Activated CD8-positive, alpha-beta memory T cell treated with anti-CD3 and anti-CD28 coated beads for 48 hours (primary cell): Measurements from ENCODE around the gene ATM.
"Not testable (repeated sequence)": the region's sequence is repeated elsewhere in the genome, so short reads cannot be mapped to it uniquely, and the experiment has no call there.

Source experiments
- DNase-seq, 3 experiments: peaks; one replicate each; pipeline ENCODE4 v3.0.0-alpha.2; 2020; ENCODE audit warnings: low read depth in 2 of 3, low spot score in 2 of 3

Gene ATM

GRCh38 chr11:108269583-108269982 lies 46.7 kb downstream of the ATM start:
- no peak for DNase-seq

DNA sequence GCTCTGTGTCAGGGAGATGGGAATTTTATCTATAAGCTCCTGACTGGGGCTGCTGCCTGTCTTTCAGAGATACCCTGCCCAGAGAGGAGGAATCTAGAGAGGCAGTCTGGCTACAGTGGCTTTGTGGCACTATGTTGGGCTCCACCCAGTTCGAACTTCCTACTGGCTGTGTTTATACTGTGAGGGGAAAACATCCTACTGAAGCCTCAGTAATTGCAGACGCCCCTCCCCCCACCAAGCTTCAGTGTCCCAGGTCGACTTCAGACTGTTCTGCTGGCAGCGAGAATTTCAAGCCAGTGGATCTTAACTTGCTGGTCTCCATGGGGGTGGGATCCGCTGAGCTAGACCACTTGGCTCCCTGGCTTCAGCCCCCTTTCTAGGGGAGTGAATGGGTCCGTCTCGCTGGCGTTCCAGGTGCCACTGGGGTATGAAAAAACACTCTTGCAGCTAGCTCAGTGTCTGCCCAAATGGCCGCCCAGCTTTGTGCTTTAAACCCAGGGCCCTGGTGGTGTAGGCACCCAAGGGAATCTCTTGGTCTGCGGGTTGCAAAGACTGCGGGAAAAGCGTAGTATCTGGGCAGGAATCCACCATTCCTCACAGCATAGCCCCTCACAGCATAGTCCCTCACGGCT lies 54.2 kb downstream of the ATM start:
- DNase-seq = not testable (repeated sequence)

DNA sequence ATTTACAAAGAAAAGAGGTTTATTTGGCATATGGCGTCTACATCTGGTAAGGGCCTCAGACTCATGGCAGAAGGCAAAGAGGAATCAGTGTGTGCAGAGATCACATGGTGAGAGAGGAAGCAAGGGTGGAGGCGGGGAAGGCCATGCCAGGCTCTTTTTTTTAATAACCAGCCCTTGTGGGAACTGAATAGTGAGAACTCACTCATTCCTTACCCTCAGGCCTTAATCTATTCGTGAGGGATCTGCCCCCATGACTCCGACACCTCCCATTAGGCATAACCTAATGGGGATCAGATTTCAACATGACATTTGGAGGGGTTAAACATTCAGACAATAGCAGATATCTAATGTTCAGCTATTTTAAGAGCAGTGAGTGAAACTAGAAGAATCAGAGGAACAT lies 55.7 kb downstream of the ATM start:
- DNase-seq = no peak

DNA sequence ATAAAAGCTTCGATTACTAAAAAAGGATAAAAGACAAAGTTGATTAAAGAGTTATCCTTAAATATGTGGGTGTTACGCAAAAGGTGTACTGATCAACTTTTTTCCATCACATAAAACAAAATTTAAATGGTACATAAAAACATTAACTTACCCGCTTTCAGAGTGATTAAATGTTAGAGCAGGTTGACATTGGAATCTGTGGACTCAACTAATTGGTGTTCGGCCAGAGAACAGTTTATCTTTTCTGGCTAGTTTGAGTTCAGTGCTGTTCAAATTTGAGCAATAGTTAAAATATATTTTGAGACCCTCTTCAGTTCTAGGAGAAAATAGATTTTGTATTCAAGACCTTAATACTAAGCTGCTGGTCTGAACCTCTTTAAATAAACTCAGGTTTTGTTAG lies 56.1 kb downstream of the ATM start:
- no peak for DNase-seq

GRCh38 chr11:108286370-108286769 lies 63.5 kb downstream of the ATM start:
- no peak for DNase-seq

DNA sequence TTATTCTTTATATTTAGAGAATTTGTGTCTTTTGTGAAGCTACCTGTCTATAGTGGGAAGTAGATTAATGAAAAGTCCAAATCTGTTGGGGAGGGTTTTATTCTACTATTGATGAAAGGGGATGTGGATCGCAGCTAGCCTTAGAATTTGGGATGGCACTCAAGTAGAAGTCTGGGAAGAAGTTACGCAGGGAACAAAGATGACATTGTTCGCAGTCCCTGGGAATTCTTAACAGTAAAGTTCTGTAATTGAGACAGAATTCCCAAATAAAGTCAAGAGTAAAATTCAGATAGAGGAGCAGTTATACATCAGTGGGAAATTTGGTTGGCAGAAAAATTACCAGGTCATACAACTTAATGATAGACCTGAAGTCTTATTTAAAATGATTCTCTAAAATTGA lies 64.1 kb downstream of the ATM start:
- DNase-seq = no peak

DNA sequence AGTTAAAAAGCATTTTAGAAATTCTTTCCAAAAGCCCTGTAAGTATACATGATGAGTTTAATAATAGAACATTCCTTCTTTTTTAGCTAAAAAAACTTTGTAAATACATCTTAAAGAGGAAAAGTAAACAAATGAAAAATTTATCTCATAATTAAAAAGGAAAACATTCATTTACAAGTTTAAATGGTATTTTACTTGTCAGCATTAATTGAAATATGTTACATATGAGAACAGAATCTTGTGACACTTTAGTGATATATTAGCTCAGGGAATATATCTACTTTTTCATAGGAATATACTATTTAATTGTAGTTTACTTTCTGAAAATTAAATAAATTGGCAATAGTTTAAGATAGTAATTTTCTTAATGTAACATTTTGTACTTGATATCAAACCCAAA lies 66.2 kb downstream of the ATM start:
- DNase-seq = not testable (repeated sequence)

GRCh38 chr11:108289699-108290098 lies 66.8 kb downstream of the ATM start:
- no peak for DNase-seq

DNA sequence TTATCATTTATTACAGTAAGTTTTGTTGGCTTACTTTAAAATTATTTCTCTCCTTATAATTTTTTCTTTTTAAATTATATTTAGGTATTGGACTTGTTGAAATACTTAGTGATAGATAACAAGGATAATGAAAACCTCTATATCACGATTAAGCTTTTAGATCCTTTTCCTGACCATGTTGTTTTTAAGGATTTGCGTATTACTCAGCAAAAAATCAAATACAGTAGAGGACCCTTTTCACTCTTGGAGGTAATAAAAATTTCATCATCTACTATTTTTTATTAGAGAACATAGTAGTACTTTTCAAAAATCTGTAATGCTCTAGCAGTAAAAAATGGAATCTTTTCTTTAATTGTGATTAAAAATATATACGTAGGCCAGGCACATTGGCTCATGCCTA lies 70.4 kb downstream of the ATM start:
- no peak for DNase-seq

GRCh38 chr11:108302121-108302785 lies 79.4 kb downstream of the ATM start:
- no peak for DNase-seq

DNA sequence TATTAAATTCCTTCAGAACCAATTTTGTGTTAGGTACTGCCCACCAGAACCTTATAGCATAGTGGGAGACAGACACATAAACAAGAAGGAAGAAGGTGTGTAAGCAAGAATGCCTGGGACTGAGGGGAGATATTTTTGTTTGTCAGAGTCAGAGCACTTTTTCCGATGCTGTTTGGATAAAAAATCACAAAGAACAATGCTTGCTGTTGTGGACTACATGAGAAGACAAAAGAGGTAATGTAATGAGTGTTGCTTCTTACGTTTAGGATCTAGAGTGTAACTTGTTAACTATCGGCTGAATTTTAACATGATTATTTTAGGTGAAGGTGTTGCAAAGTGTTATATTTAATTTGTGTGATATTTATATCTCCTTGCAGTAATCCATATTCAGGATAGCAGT lies 84.9 kb downstream of the ATM start:
- no peak for DNase-seq

DNA sequence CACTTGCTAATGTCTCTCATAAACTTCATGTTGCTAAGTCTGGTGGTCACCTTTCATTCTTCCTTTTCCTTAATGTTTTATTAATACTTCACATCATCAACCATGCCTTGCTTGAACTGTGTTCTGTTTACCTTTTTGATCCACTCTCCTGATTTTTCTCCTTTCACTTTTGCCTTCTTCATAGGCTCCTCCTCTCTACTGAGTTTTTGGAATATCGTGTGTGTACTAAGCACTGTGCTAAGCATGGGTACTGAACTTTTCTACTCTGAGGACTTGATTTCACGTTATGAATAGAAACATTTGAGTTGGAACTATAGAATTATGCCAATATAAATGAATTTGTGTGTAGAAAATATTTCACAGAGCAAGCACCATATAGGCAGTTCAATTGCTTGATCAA lies 90.6 kb downstream of the ATM start:
- DNase-seq = no peak

GRCh38 chr11:108316061-108316460 lies 93.2 kb downstream of the ATM start:
- DNase-seq = no peak

DNA sequence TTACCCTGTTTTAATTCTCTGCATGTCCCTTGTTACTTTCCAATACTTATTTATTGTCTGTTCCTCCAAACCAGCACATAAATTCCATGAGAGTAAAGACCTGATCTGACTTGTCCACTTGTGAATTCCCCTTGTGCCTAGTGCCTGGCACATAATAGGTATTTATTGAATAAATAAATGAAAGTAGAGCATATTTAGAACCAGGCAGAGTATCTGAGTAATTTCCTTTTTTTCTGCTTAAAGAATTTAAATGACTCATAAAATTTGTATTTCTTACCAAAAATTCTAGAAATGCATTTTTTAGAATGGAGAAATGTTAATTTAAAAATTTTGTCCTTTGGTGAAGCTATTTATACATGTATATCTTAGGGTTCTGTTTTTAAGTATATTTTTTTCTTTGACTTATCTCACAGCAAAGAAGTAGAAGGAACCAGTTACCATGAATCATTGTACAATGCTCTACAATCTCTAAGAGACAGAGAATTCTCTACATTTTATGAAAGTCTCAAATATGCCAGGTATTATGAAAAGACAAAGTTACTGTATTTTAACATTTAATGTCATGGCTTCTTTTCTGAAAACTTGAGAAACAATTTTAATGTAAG lies 96.8 kb downstream of the ATM start:
- no peak for DNase-seq

DNA sequence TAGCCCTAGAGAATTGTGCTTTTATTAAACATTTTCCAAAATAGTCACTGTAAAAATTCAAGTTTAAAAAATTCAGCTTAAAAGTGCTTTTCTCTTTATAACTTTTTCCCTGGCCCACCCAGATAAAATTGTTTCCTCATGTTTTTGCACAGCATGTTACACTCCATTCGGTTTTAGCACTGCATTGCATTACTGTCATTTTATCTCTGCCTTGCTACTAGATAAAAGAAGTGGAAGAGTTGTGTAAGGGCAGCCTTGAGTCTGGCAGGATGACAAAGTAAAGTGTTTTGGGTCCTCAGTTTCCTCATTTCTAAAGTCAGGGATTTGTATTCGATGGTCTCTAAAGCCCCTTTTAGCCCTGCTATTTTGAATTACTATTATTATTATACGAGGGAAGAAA lies 99.8 kb downstream of the ATM start:
- no peak for DNase-seq

DNA sequence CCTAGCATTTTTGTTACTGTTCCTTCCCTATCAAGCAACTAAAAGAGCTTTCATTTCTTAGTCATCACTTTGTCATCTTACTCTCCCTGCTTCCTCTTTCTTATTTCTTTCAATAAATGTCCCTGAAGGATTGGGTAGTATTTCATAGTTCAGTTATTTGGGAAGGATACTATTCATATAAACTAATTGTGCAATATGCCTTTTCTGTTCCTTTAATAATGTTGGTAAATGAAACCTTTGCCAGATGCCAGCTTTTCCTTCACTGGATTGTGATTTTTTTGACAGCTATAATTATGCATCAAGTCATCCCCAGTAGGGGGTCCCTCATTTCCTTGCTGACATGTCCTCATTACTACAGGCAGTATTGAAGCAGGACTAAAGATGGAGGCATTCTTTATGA lies 101.7 kb downstream of the ATM start:
- DNase-seq = no peak

GRCh38 chr11:108333403-108333899 lies 110.6 kb downstream of the ATM start:
- no peak for DNase-seq

GRCh38 chr11:108338750-108339149 lies 115.9 kb downstream of the ATM start:
- DNase-seq = no peak

GRCh38 chr11:108340973-108341372 lies 118.1 kb downstream of the ATM start:
- no peak for DNase-seq

DNA sequence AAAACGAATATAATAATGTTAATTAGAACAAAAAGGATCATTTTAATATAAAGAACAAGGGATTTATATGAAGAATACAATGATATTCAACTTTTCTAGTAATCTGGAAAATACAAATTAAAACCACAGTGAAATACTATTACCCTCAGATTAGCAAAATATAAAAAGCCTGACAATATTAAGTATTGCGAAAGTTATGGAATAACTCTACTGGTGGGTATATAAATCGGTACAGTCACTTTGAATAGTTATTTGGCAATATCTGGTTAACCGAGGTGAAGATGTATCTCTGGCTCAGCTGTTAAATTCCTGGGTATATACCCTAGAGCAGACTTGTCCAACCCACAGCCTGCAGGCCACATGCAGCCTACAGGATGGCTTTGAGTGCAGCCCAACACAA lies 118.8 kb downstream of the ATM start:
- no peak for DNase-seq

GRCh38 chr11:108343714-108344113 lies 120.8 kb downstream of the ATM start:
- DNase-seq = no peak

DNA sequence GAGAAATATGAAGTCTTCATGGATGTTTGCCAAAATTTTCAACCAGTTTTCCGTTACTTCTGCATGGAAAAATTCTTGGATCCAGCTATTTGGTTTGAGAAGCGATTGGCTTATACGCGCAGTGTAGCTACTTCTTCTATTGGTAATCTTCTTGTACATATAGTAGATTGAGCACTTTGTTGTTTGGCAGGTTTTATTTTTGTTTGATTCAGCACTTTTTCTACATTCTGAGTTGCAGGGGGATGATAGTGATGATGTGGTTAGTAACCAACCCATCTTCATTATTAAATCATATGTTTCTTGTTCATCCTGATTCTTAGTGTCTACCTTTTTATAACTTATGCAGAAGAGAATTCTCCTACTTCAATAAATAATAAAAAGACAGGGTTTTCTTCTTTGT lies 122.9 kb downstream of the ATM start:
- no peak for DNase-seq

DNA sequence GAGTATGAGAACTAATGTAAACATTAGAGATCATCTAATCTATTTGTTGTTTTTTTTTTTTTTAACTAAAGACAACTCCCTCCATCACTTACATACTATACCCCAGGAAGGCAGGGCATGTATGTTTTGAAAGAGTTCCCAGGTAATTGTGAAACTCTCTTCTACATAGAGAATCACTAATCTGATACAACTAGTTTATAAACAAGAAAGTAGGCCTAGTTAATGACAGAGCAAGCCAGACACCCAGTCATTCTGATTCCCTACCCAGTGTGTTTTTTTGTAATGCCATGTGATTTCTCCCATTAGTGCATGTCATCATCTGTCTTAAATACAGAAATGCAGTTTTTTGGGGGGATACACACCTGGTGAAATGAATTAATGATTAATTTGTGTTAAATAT lies 123.6 kb downstream of the ATM start:
- DNase-seq = no peak
